SK-N-SH treated with all-trans-retinoic acid at 6 μM for 48 hours (cell line): Measurements from ENCODE around the gene NPAS2.

Experiments used
- ATAC-seq: fragments of 200-7000 bp; cut with Tn5 transposase; 3 replicates; pipeline ENCODE4 v1.9.1; 2020; ENCODE audit warnings: mild to moderate bottlenecking, moderate library complexity
- ARNTL ChIP-seq: fragments of 450-650 bp; formaldehyde crosslinking; IDR thresholded peaks from 2 replicates; pipeline ENCODE4 v1.5.0; 2020; ENCODE audit warnings: low read depth, mild to moderate bottlenecking, moderate library complexity, borderline replicate concordance
- BACH2 ChIP-seq: fragments of 250-450 bp; sonication (Bioruptor Pico); IDR thresholded peaks from 2 replicates; pipeline ENCODE4 v1.9.0; 2021; ENCODE audit warnings: mild to moderate bottlenecking, borderline replicate concordance
- CSDC2 ChIP-seq: fragments of 250-450 bp; sonication (Bioruptor Pico); IDR thresholded peaks from 2 replicates; pipeline ENCODE4 v1.5.0; 2020; ENCODE audit warnings: mild to moderate bottlenecking, moderate library complexity
- CSRNP3 ChIP-seq: fragments of 250-450 bp; sonication (Bioruptor Pico); IDR thresholded peaks from 2 replicates; pipeline ENCODE4 v1.5.1; 2021; ENCODE audit warnings: mild to moderate bottlenecking, moderate library complexity
- ESRRG ChIP-seq: fragments of 250-450 bp; sonication (Bioruptor Pico); IDR thresholded peaks from 2 replicates; pipeline ENCODE4 v1.6.1; 2021; ENCODE audit warnings: mild to moderate bottlenecking
- ISL1 ChIP-seq: fragments of 250-450 bp; sonication (Bioruptor Pico); IDR thresholded peaks from 2 replicates; pipeline ENCODE4 v2.1.2; 2022; ENCODE audit warnings: mild to moderate bottlenecking, moderate library complexity
- OSR1 ChIP-seq: fragments of 250-450 bp; sonication (Bioruptor Pico); IDR thresholded peaks from 2 replicates; pipeline ENCODE4 v1.8.0; 2022; ENCODE audit warnings: moderate library complexity, mild to moderate bottlenecking, inconsistent platforms
- PPARA ChIP-seq: fragments of 250-450 bp; sonication (Bioruptor Pico); IDR thresholded peaks from 2 replicates; pipeline ENCODE4 v1.5.0; 2020; ENCODE audit warnings: mild to moderate bottlenecking, borderline replicate concordance
- RARB ChIP-seq: fragments of 250-450 bp; sonication (Bioruptor Pico); IDR thresholded peaks from 2 replicates; pipeline ENCODE4 v1.8.0; 2021; ENCODE audit warnings: mild to moderate bottlenecking, moderate library complexity
- SNAI2 ChIP-seq: fragments of 250-450 bp; sonication (Bioruptor Pico); IDR thresholded peaks from 2 replicates; pipeline ENCODE4 v1.5.0; 2020; ENCODE audit warnings: mild to moderate bottlenecking, moderate library complexity
- TCF4 ChIP-seq: fragments of 250-450 bp; sonication (Bioruptor Pico); IDR thresholded peaks from 2 replicates; pipeline ENCODE4 v1.8.0; 2021; ENCODE audit warnings: mild to moderate bottlenecking, moderate library complexity, borderline replicate concordance
- TOX ChIP-seq: fragments of 250-450 bp; sonication (Bioruptor Pico); IDR thresholded peaks from 2 replicates; pipeline ENCODE4 v1.8.0; 2021; ENCODE audit warnings: mild to moderate bottlenecking, moderate library complexity, borderline replicate concordance
- ZFP3 ChIP-seq: fragments of 250-450 bp; sonication (Bioruptor Pico); IDR thresholded peaks from 2 replicates; pipeline ENCODE4 v1.5.0; 2020; ENCODE audit warnings: mild to moderate bottlenecking, moderate library complexity
- ZNF565 ChIP-seq: fragments of 450-650 bp; formaldehyde crosslinking; conservative IDR thresholded peaks from 2 replicates; pipeline ENCODE4 v1.5.0; 2020; ENCODE audit warnings: low read depth, mild to moderate bottlenecking, moderate library complexity
- ZNF8 ChIP-seq: fragments of 450-650 bp; formaldehyde crosslinking; IDR thresholded peaks from 2 replicates; pipeline ENCODE4 v1.5.0; 2020; ENCODE audit warnings: mild to moderate bottlenecking, moderate library complexity
- TF ChIP-seq, protein P1 (sequence below): fragments of 250-450 bp; sonication (Bioruptor Pico); IDR thresholded peaks from 2 replicates; pipeline ENCODE4 v1.5.1; 2020; ENCODE audit warnings: low read depth, mild to moderate bottlenecking, moderate library complexity
- TF ChIP-seq, protein P2 (sequence below): fragments of 250-450 bp; sonication (Bioruptor Pico); IDR thresholded peaks from 2 replicates; pipeline ENCODE4 v1.8.0; 2020; ENCODE audit warnings: mild to moderate bottlenecking, moderate library complexity, borderline replicate concordance
- TF ChIP-seq, protein P3 (sequence below): fragments of 250-450 bp; sonication (Bioruptor Pico); IDR thresholded peaks from 2 replicates; pipeline ENCODE4 v1.5.0; 2020; ENCODE audit warnings: mild to moderate bottlenecking, moderate library complexity

Gene NPAS2

GRCh38 chr2:100928235-100928634, 108.3 kb downstream of the NPAS2 start:
- no peak for ATAC-seq
- TF ChIP-seq CSRNP3 (CRISPR knock-in tag) (no peak), SNAI2 (CRISPR knock-in tag) (no peak), ZNF565 (CRISPR knock-in tag) (no peak), ZFP3 (CRISPR knock-in tag) (no peak), TOX (CRISPR knock-in tag) (no peak), ZNF8 (no peak), ESRRG (CRISPR knock-in tag) (no peak), PPARA (CRISPR knock-in tag) (no peak), OSR1 (CRISPR knock-in tag) (no peak), ISL1 (no peak), RARB (CRISPR knock-in tag) (no peak), BACH2 (CRISPR knock-in tag) (no peak), TCF4 (CRISPR knock-in tag) (no peak), CSDC2 (CRISPR knock-in tag) (no peak)
- TF ChIP-seq, protein P1, sequence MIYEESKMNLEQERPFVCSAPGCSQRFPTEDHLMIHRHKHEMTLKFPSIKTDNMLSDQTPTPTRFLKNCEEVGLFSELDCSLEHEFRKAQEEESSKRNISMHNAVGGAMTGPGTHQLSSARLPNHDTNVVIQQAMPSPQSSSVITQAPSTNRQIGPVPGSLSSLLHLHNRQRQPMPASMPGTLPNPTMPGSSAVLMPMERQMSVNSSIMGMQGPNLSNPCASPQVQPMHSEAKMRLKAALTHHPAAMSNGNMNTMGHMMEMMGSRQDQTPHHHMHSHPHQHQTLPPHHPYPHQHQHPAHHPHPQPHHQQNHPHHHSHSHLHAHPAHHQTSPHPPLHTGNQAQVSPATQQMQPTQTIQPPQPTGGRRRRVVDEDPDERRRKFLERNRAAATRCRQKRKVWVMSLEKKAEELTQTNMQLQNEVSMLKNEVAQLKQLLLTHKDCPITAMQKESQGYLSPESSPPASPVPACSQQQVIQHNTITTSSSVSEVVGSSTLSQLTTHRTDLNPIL (CRISPR knock-in tag), result no peak
- TF ChIP-seq, protein P2, sequence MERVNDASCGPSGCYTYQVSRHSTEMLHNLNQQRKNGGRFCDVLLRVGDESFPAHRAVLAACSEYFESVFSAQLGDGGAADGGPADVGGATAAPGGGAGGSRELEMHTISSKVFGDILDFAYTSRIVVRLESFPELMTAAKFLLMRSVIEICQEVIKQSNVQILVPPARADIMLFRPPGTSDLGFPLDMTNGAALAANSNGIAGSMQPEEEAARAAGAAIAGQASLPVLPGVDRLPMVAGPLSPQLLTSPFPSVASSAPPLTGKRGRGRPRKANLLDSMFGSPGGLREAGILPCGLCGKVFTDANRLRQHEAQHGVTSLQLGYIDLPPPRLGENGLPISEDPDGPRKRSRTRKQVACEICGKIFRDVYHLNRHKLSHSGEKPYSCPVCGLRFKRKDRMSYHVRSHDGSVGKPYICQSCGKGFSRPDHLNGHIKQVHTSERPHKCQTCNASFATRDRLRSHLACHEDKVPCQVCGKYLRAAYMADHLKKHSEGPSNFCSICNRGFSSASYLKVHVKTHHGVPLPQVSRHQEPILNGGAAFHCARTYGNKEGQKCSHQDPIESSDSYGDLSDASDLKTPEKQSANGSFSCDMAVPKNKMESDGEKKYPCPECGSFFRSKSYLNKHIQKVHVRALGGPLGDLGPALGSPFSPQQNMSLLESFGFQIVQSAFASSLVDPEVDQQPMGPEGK, result no peak
- TF ChIP-seq, protein P3, sequence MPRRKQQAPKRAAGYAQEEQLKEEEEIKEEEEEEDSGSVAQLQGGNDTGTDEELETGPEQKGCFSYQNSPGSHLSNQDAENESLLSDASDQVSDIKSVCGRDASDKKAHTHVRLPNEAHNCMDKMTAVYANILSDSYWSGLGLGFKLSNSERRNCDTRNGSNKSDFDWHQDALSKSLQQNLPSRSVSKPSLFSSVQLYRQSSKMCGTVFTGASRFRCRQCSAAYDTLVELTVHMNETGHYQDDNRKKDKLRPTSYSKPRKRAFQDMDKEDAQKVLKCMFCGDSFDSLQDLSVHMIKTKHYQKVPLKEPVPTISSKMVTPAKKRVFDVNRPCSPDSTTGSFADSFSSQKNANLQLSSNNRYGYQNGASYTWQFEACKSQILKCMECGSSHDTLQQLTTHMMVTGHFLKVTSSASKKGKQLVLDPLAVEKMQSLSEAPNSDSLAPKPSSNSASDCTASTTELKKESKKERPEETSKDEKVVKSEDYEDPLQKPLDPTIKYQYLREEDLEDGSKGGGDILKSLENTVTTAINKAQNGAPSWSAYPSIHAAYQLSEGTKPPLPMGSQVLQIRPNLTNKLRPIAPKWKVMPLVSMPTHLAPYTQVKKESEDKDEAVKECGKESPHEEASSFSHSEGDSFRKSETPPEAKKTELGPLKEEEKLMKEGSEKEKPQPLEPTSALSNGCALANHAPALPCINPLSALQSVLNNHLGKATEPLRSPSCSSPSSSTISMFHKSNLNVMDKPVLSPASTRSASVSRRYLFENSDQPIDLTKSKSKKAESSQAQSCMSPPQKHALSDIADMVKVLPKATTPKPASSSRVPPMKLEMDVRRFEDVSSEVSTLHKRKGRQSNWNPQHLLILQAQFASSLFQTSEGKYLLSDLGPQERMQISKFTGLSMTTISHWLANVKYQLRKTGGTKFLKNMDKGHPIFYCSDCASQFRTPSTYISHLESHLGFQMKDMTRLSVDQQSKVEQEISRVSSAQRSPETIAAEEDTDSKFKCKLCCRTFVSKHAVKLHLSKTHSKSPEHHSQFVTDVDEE (CRISPR knock-in tag), result no peak

GRCh38 chr2:100929147-100929546, 109.2 kb downstream of the NPAS2 start:
- no peak for ATAC-seq
- TF ChIP-seq, protein P2, result no peak
- TF ChIP-seq RARB (CRISPR knock-in tag), result no peak
- no peak for TF ChIP-seq CSRNP3 (CRISPR knock-in tag)
- no peak for TF ChIP-seq SNAI2 (CRISPR knock-in tag)
- TF ChIP-seq ZNF565 (CRISPR knock-in tag), result no peak
- TF ChIP-seq BACH2 (CRISPR knock-in tag), result no peak
- TF ChIP-seq, all 23 proteins: peak for 0

- peak; percentile 47 for ATAC-seq
- TF ChIP-seq ARNTL (no peak), TOX (CRISPR knock-in tag) (no peak), ZNF8 (no peak)
- TF ChIP-seq, protein P3 (CRISPR knock-in tag), result no peak
- TF ChIP-seq, protein P1 (CRISPR knock-in tag), result no peak
Measured at GRCh38 chr2:100934504-100935371, 114.8 kb downstream of the NPAS2 start.
